Mononuclear cell (primary cell): ENCODE results near the gene CHAMP1. TPM values are rescaled to one million over a fixed set of nuclear protein-coding genes. Genes with fewer than 3 reads are reported as not detected.
"Not testable (repeated sequence)": the region's sequence is repeated elsewhere in the genome, so short reads cannot be mapped to it uniquely, and the experiment has no call there.

Experiments used
- H3K27me3 ChIP-seq: 2 replicates; pipeline ENCODE4 v1.6.0; 2011; ENCODE audit warnings: low read length, control low read depth; ENCODE audit not compliant: insufficient read depth
- H3K4me1 ChIP-seq: 2 replicates; pipeline ENCODE4 v1.5.1; 2011; ENCODE audit warnings: mild to moderate bottlenecking, low read length, control low read depth; ENCODE audit not compliant: insufficient read depth
- H3K4me3 ChIP-seq: 2 replicates; pipeline ENCODE4 v1.5.1; 2011; ENCODE audit warnings: mild to moderate bottlenecking, low read length, moderate library complexity
- H3K9me3 ChIP-seq: 2 replicates; pipeline ENCODE4 v1.5.1; 2011; ENCODE audit warnings: low read depth, mild to moderate bottlenecking, control low read depth, low read length
- total RNA-seq: library from RNA; depleted of rRNA; stranded (reverse); fragments of >200 nt; gene quantifications from one replicate; pipeline ENCODE4 v1.2.3, GENCODE V29; 2012

Gene CHAMP1
- total RNA-seq, 1 donor: 6.2 TPM

DNA sequence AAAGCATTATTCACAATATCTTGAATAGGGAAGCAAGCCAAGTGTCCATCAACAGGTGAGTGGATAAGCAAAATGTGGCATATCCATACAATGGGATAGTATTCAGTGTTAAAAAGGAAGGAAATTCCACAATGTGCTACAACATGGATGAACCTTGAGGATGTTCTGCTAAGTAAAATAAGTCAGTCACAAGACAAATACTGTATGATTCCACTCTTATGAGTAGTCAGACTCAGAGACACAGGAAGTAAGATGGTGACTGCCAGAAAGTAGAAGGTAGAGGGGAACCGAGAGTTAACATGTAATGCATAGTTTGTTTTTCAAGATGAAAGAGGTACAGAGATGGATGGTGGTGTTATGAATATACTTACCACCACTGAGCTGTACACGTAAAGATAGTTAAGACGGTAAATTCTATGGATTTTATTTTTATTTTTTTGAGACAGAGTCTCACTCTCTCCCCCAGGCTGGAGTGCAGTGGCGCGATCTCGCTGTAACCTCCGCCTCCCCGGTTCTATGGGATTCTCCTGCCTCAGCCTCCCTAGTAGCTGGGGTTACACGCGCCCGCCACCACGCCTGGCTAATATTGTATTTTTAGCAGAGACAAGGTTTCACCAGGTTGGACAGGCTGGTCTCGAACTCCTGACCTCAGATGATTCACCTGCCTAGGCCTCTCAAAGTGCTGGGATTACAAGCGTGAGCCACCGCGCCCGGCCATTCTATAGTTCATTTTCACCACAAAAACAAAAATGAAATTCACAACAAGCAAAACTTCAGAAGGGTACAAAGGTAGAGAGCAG is 1.0 kb upstream of the CHAMP1 start:
- H3K9me3 ChIP-seq: no peaks in the 10 kb centered on the region
- H3K4me3 ChIP-seq: peak overlapping the region; percentile 70
- H3K4me1 ChIP-seq: peaks cover 31% of the 10 kb centered on the region
- no peaks in the 10 kb centered on the region for H3K27me3 ChIP-seq

DNA sequence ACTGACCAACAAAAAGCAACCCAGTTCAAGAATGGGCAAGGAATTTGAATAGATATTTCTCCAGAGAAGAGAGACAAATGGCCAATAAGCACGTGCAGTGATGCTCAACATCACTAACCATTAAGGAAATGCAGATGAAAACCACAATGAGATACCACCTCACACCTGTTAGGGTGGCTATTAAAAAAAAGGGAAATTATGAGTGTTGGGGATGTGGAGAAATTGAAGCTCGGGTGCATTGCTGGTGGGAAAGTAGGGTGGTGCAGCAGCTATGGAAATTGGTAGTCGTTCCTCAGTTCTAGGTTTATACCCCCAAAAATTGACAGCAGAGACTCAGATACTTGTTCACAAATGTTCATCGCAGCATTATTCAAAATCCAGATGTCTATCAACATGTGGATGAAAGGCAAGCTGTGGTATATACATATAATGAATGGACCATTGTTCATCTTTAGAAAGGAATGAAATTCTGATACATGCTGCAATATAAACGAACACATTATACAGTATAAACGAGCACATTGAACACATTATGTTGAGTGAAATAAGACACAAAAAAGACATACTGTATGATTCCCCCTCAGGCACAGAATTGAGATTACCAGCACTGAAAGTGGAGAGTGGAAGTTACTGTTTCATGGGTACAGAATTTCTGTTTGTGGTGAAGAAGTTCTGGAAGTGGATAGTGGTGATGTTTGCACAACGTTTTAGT is 927 bp downstream of the CHAMP1 start:
- H3K27me3 ChIP-seq: no peaks in the 10 kb centered on the region
- H3K4me1 ChIP-seq: peaks cover 40% of the 10 kb centered on the region
- H3K4me3 ChIP-seq: peak overlapping the region; percentile 70
- H3K9me3 ChIP-seq: no peaks in the 10 kb centered on the region

DNA sequence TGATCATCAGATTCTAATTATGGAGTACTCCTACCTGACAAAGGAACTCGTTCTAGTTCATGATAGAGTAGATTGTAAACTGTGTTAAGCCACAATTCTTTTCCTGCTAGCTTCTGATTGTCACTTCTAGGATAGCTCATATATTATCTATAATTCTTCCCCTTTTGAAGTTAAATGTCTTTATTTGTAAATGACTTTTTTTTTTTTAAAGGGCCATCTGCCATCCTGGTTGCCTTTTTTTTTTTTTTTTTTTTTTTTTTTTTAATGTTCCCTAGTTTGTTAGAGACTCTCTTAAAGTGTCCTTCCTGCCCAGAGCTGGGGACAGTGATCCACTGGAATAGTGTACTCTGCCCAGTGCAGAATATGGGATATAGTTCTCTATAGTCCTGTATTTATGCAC is 4.3 kb downstream of the CHAMP1 start:
- peaks cover 33% of the 10 kb centered on the region for H3K4me1 ChIP-seq

DNA sequence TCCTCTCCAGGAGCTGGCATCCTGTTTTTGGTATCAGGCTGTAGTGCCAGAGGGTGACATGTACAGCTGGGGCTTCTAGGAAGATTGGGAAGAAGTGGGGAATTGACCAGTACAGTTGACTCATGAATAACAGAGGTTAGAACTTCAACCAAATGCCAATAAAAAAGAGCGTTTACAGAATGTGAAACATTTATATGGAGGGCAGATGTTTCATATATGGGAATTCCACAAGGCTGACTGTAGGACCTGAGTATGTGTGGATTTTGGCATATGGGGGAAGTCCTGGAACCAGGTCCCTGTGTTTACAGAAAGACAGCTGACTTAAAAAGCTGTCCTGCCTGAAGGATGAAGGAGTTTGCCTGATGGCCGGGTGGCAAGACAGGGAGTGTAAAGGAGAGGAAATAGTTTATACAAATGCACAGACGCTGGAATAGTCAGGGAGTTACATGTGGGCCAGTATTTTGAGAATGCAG is 5.2 kb downstream of the CHAMP1 start:
- Histone ChIP-seq H3K4me3 (no peak overlapping the region), H3K9me3 (no peaks in the 10 kb centered on the region), H3K4me1 (peaks cover 31% of the 10 kb centered on the region), H3K27me3 (no peaks in the 10 kb centered on the region)

More for the DNA sequence above, 4.3 kb downstream of the CHAMP1 start:
- Histone ChIP-seq H3K4me3 (no peak overlapping the region), H3K27me3 (no peaks in the 10 kb centered on the region), H3K9me3 (no peaks in the 10 kb centered on the region)

DNA sequence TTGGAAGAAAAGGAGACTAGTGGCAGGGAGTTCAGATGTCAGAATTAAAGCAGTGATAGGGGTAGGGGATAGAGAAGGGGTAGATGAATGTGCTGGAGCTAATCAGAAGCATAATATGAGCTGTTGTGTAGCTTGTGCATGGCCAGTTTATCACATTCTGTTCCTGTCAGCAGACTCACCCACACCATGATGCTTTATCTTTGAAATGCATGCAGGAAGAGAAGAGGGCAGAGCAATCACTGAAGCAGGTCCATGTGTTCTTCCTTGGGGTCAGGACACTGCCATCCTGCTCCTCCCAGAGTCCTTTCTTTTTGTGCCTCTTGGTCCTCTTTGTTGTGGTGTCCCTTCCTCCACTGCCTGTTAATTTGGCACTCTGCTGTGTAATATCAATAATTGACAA is 5.8 kb downstream of the CHAMP1 start:
- Histone ChIP-seq H3K27me3 (no peaks in the 10 kb centered on the region), H3K9me3 (no peaks in the 10 kb centered on the region), H3K4me1 (peaks cover 35% of the 10 kb centered on the region), H3K4me3 (no peak overlapping the region)

DNA sequence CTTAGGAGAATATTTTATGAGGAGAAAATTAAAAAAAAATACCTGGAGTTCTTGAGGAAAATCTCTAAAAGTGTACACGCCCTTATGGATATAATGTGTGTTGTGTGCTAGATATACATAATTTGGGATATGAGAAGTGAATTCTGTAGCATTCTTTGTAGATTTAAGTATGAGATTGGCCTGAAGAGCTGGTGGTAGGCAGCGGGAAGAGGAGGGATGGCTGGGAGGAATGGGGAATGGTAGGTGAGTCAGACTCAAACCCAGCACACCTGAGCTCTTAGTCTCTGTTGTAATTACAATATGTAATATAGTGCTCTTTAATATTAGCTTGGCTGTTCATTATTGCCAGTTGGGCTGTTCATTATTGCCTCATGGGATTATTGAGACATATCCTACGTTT is 7.0 kb downstream of the CHAMP1 start:
- no peak overlapping the region for H3K4me3 ChIP-seq
- no peaks in the 10 kb centered on the region for H3K9me3 ChIP-seq
- peaks cover 34% of the 10 kb centered on the region for H3K4me1 ChIP-seq
- H3K27me3 ChIP-seq: no peaks in the 10 kb centered on the region

DNA sequence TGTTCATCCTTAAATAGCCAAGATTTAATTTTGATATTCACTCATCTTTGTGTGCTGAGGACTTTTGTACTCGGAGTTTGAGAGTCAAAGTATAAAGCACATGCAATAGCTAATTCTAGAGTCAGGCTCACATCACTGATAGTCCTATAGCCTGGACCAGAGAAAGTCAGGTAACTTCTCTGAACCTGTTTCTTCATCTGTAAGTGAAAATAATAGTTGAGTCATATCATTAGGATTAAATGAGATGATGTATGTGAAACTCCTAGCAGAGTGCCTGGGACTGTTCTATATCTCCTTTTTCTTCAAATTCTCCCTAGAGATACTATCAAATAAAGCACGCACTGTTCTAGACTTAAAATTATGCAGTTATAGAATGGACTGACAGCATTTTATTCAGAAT is 9.0 kb downstream of the CHAMP1 start:
- Histone ChIP-seq H3K27me3 (no peaks in the 10 kb centered on the region), H3K9me3 (no peaks in the 10 kb centered on the region), H3K4me1 (peaks cover 26% of the 10 kb centered on the region), H3K4me3 (no peak overlapping the region)

DNA sequence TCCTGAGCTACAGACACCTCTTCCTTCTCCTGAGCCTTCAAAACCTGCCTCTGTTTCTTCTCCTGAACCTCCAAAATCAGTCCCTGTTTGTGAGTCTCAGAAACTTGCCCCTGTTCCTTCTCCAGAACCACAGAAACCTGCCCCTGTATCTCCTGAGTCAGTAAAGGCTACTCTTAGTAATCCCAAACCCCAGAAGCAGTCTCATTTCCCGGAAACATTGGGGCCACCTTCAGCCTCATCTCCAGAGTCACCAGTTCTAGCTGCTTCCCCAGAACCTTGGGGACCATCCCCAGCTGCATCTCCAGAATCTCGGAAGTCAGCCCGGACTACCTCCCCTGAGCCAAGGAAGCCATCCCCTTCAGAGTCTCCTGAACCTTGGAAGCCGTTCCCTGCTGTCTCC is 10.0 kb downstream of the CHAMP1 start:
- Histone ChIP-seq H3K4me1 (peaks cover 21% of the 10 kb centered on the region), H3K27me3 (no peaks in the 10 kb centered on the region), H3K9me3 (no peaks in the 10 kb centered on the region), H3K4me3 (no peak overlapping the region)

DNA sequence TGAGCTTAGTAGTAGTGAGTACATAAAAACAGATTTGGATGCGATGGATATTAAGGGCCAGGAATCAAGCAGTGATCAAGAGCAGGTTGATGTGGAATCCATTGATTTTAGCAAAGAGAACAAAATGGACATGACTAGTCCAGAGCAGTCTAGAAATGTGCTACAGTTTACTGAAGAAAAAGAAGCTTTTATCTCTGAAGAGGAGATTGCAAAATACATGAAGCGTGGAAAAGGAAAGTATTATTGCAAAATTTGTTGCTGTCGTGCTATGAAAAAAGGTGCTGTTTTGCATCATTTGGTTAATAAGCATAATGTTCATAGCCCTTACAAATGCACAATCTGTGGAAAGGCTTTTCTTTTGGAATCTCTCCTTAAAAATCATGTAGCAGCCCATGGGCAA is 11.4 kb downstream of the CHAMP1 start:
- H3K9me3 ChIP-seq: no peaks in the 10 kb centered on the region
- no peak overlapping the region for H3K4me3 ChIP-seq
- H3K27me3 ChIP-seq: no peaks in the 10 kb centered on the region
- H3K4me1 ChIP-seq: peaks cover 18% of the 10 kb centered on the region

DNA sequence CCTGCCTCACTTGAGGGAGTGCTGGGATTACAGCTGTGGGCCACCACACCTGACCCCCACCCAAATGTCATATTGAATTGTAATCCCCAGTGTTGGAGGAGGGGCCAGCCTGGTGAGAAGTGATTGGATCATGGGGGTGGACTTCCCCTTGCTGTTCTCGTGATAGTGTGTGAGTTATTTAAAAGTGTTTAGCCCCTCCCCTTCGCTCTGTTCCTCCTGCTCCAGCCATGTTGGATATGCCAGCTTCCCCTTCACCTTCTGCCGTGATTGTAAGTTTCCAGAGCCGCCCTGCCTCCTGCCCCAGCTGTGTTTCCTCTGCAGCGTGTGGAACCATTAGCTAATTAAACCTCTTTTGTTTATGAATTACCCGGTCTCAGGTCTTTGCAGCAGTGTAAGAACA is 13.7 kb downstream of the CHAMP1 start:
- Histone ChIP-seq H3K9me3 (no peaks in the 10 kb centered on the region), H3K27me3 (no peaks in the 10 kb centered on the region), H3K4me1 (peaks cover 18% of the 10 kb centered on the region), H3K4me3 (no peak overlapping the region)

DNA sequence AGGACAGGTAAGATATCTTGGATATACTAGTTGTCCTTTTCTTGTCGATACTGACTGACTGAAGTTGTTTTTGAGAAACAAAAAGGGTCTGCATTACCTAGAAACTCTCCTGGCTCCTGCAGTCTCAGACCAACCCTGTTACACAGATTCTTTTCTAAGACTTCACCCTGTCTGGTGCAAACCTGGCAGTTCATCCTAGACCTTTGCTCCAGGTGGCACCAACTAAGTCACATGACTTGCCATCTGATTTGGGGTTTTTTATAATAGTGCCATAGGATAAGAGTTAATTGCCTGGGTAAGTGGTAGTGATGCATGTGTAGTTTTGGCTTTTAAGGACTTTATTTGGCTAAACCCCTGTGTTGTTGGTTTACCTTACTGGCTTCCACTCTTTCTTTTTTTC is 14.3 kb downstream of the CHAMP1 start:
- H3K27me3 ChIP-seq: no peaks in the 10 kb centered on the region
- H3K9me3 ChIP-seq: no peaks in the 10 kb centered on the region
- H3K4me3 ChIP-seq: no peak overlapping the region
- H3K4me1 ChIP-seq: peaks cover 18% of the 10 kb centered on the region

DNA sequence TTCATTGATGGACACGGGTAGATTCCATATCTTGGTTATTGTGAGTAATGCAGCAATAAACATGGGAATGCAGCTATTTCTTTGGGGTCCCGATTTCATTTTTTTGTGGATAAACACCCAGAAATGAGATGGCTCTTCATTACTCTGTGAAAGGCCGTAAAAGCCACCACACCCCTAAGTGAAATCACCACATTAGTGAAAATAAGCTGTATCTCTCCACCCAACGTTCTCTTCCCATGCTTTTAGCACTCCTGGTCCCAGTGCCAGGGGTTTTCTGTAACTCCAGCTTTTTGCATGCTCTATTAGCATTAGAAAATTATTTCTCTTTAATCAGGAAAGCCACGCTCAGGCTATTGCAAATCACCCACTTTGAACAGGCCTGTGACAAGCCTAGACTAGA is 15.8 kb downstream of the CHAMP1 start:
- Histone ChIP-seq H3K4me1 (peaks cover 11% of the 10 kb centered on the region), H3K4me3 (no peak overlapping the region), H3K27me3 (no peaks in the 10 kb centered on the region), H3K9me3 (no peaks in the 10 kb centered on the region)

DNA sequence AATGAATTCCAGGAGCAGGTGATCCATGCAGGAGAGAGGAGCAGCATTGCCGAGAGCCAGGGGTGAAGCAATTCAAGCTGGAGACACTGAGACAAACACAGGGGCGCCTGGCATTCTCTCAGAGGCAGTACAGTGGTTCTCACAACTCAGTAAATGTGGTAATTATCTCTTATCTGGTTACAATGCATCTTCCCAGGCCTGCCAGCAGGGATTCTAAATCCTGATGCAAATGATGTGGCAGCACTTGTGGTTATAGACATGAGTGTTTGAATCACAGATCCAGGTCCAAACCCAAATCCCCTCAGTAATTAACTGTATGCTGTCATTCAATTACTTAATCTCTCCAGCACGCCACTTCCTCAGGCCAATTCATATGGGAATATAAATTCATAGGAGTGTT is 19.6 kb downstream of the CHAMP1 start:
- H3K4me3 ChIP-seq: not testable (repeated sequence)

DNA sequence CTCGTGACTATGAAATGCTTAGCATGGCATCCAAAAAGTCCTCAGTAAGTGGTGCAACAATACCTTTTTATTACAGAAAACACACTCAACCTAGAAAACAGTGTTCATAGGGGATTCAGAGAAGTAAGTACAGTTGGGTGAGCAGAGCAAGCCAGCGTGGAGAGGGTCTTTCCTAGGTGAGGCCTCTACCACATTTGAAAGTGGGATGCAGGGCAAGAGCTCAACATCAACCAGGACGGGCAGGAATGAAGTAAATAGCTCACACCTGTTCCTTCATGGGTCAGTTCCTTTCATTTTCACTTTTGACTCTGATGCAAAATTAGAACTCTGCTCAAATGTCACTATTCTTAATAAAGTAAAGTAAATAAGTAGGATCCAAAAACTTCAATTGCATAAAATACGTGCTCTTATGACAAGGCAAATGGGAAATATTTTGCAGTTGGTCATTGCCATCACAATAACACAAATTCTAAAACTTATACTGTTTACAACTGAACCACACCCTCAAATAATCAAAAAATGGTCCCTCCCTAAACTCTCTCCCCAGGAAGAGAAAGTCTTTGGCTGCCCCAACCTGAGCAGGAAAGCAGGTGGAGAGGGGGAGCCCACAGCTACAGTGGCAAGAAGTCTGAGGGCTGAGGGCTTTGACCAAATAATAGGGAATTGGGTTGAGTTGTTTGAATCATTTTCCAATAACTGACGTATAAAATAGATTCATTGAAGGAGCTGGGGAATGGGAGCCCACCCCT is 20.2 kb downstream of the CHAMP1 start:
- peaks cover under 1% of the 10 kb centered on the region for H3K4me1 ChIP-seq
- no peak overlapping the region for H3K4me3 ChIP-seq
- no peaks in the 10 kb centered on the region for H3K9me3 ChIP-seq
- H3K27me3 ChIP-seq: no peaks in the 10 kb centered on the region

More for the DNA sequence above, 19.6 kb downstream of the CHAMP1 start:
- H3K27me3 ChIP-seq, H3K4me1 ChIP-seq, H3K9me3 ChIP-seq: not testable (repeated sequence)

DNA sequence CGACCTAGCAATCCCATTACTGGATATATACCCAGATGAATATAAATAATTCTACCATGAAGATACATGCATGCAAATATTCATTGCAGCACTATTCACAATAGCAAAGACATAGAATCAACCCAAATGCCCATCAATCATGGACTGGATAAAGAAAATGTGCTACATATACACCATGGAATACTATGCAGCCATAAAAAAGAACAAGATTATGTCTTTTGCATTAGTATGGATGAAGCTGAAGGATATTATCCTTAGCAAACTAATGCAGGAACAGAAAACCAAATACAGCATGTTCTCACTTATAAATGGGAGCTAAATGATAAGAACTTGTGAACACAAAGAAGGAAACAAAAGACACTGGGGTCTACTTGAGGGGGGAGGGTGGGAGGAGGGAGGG is 22.2 kb downstream of the CHAMP1 start:
- not testable (repeated sequence) for H3K4me3 ChIP-seq, H3K9me3 ChIP-seq, H3K27me3 ChIP-seq
- H3K4me1 ChIP-seq: peaks cover 11% of the 10 kb centered on the region
